Right lobe of liver (tissue), 6 donors: ENCODE results near the gene FRMD4A. TPM values are rescaled to one million over a fixed set of nuclear protein-coding genes. Genes with fewer than 3 reads are reported as not detected.
"Not testable (repeated sequence)": the region's sequence is repeated elsewhere in the genome, so short reads cannot be mapped to it uniquely, and the experiment has no call there.

Experiments
- ATAC-seq, 4 donors: fragments of 200-7000 bp; cut with Tn5 transposase; one replicate each; pipeline ENCODE4 v1.9.1; 2020; ENCODE audit warnings: mild to moderate bottlenecking in 4 of 4, moderate library complexity in 4 of 4
- DNase-seq, 3 donors: peaks; one replicate each; pipeline ENCODE4 v3.0.0-alpha.2; 2020
- H3K27ac ChIP-seq, 3 donors: fragments of 200-600 bp; one replicate each; pipeline ENCODE4 v1.8.0; 2022
- H3K27me3 ChIP-seq, 2 donors: fragments of 200-600 bp; one replicate each; pipeline ENCODE4 v1.8.0; 2022
- H3K36me3 ChIP-seq, 4 donors: fragments of 200-600 bp; sonication (generic) in 1 of 4; one replicate each; pipeline versions ENCODE4 v1.5.1 to v1.8.0; 2017 to 2022; ENCODE audit warnings: control low read depth in 1 of 4
- H3K4me1 ChIP-seq, 4 donors: fragments of 200-600 bp; sonication (generic) in 1 of 4; one replicate each; pipeline versions ENCODE4 v1.5.1 to v1.8.0; 2017 to 2022; ENCODE audit warnings: control low read depth in 1 of 4
- H3K4me3 ChIP-seq, 3 donors: fragments of 200-600 bp; one replicate each; pipeline ENCODE4 v1.8.0; 2022
- H3K9me3 ChIP-seq, 4 donors: fragments of 200-600 bp; sonication (generic) in 1 of 4; one replicate each; pipeline versions ENCODE4 v1.5.1 to v1.8.0; 2017 to 2022; ENCODE audit warnings: control low read depth in 1 of 4
- CTCF ChIP-seq, 4 donors: fragments of 200-600 bp in 3 of 4; fragments of 450-650 bp in 1 of 4; IDR thresholded peaks; one replicate each; pipeline versions ENCODE4 v1.5.1 to v1.8.0; 2016 to 2022; ENCODE audit warnings: antibody characterized with exemption in 4 of 4, mild to moderate bottlenecking in 2 of 4
- POLR2A ChIP-seq: fragments of 450-650 bp; IDR thresholded peaks from one replicate; pipeline ENCODE4 v1.6.1; 2017; ENCODE audit warnings: antibody characterized with exemption, mild to moderate bottlenecking
- WGBS: methylation state at CpG from one replicate; pipeline ENCODE4 v1.1.6; 2018; ENCODE audit warnings: low coverage, low lambda C conversion rate; ENCODE audit not compliant: insufficient coverage; ENCODE audit errors: missing lambda C conversion rate; 5-methylcytosine and 5-hydroxymethylcytosine counted together
- intact Hi-C, 2 donors: fragments of 100-400 bp; cut with DNase I; formaldehyde crosslinking; loops; one replicate each; pipeline versions ENCODE4 v1.11.2 to v1.14.1; 2022
- total RNA-seq, 6 experiments: library from RNA; depleted of rRNA in 2 of 6; stranded (reverse); fragments of >200 nt in 2 of 6; fragmentation: NEBNext Ultra II Directional in 3 of 6; extraction: Animal tissue kit (Norgen Biotek cat#: 25700) in 3 of 6; gene quantifications; one replicate each; pipeline versions ENCODE4 v1.1.0 to v1.2.4, GENCODE V29; 2016 to 2023
- donor health status: DM: no; HTN: yes; CAD: no.
- donor health status: DM: no; HTN: no; CAD: no.
- donor health status: DM: no; HTN: no; CAD: no.
- donor health status: DM: no; HTN: yes; CAD: no.
- donor health status: DM: no; HTN: yes; CAD: no.

The FRMD4A gene
- total RNA-seq, 6 experiments from 2014 or later = 8.4 to 22.8 (median 13.3) TPM

- ATAC-seq = no peak
- intact Hi-C loops = no loop called here
- WGBS = 68% methylated on average over 6 of the region's 6 CpGs
Measured at GRCh38 chr10:14243221-14243620, 87.5 kb downstream of the FRMD4A start.

GRCh38 chr10:14241196-14241595 is 89.5 kb downstream of the FRMD4A start:
- Histone ChIP-seq H3K27me3 (no peaks in the 10 kb centered on the region), H3K36me3 (no peaks in the 10 kb centered on the region), H3K27ac (no peak overlapping the region), H3K4me1 (no peaks in the 10 kb centered on the region), H3K4me3 (no peak overlapping the region), H3K9me3 (no peaks in the 10 kb centered on the region)
- WGBS = 77% methylated on average over 1 of the region's 1 CpG
- ATAC-seq (no peak), DNase-seq (no peak)
- TF ChIP-seq POLR2A = no peak
- no peak for TF ChIP-seq CTCF (IDR thresholded peaks at IDR 0.05)
- intact Hi-C loops = no loop called here

More at GRCh38 chr10:14243221-14243620, 87.5 kb downstream of the FRMD4A start:
- no peaks in the 10 kb centered on the region for H3K27me3 ChIP-seq
- H3K4me3 ChIP-seq = no peak overlapping the region
- no peaks in the 10 kb centered on the region for H3K36me3 ChIP-seq
- no peaks in the 10 kb centered on the region for H3K9me3 ChIP-seq
- H3K27ac ChIP-seq = no peak overlapping the region
- TF ChIP-seq CTCF (IDR thresholded peaks at IDR 0.05) (no peak), POLR2A (no peak)
- no peaks in the 10 kb centered on the region for H3K4me1 ChIP-seq
- DNase-seq = no peak

- WGBS = 37% methylated on average over 13 of the region's 13 CpGs
- no peak for DNase-seq
- Histone ChIP-seq H3K9me3 (no peaks in the 10 kb centered on the region), H3K4me1 (no peaks in the 10 kb centered on the region), H3K27ac (no peak overlapping the region), H3K4me3 (no peak overlapping the region), H3K36me3 (no peaks in the 10 kb centered on the region), H3K27me3 (no peaks in the 10 kb centered on the region)
- TF ChIP-seq POLR2A (no peak), CTCF (IDR thresholded peaks at IDR 0.05) (peak in 1 of 4 donors; percentile 5)
- intact Hi-C loops = no loop called here
- ATAC-seq = no peak
Measured at GRCh38 chr10:14240253-14241189, 90.2 kb downstream of the FRMD4A start.

- intact Hi-C loops, H3K27ac ChIP-seq, DNase-seq, H3K4me1 ChIP-seq, ATAC-seq, H3K9me3 ChIP-seq, H3K36me3 ChIP-seq, H3K27me3 ChIP-seq, H3K4me3 ChIP-seq: not testable (repeated sequence)
- 86% methylated on average over 3 of the region's 3 CpGs for WGBS
Measured at GRCh38 chr10:14238659-14239058, 92.1 kb downstream of the FRMD4A start.

GRCh38 chr10:14236341-14236740 is 94.4 kb downstream of the FRMD4A start:
- H3K36me3 ChIP-seq = no peaks in the 10 kb centered on the region
- DNase-seq = no peak
- peak in 1 of 4 donors; percentile 12 for ATAC-seq
- no peak overlapping the region for H3K4me3 ChIP-seq
- intact Hi-C loops = no loop called here
- H3K9me3 ChIP-seq = no peaks in the 10 kb centered on the region
- no peaks in the 10 kb centered on the region for H3K27me3 ChIP-seq
- TF ChIP-seq CTCF (IDR thresholded peaks at IDR 0.05) (no peak), POLR2A (no peak)
- 29% methylated on average over 4 of the region's 6 CpGs for WGBS
- H3K27ac ChIP-seq = no peak overlapping the region
- no peaks in the 10 kb centered on the region for H3K4me1 ChIP-seq
